MCF 10A (cell line): ENCODE measurements around the gene CCDC134. TPM values are rescaled to one million over a fixed set of nuclear protein-coding genes. Genes with fewer than 3 reads are reported as not detected.

ENCODE experiments used
- BruUV-seq: library from RNA; stranded (reverse); fragments of 400-500 nt; replicated peaks from 2 replicates; lab custom pipeline; 2021; lab: Mats Ljungman, UMichigan
- CTCF ChIA-PET: fragments of 300-600 bp; sonication (Branson Sonifier 250); formaldehyde crosslinking; extraction: SDS; loops from one replicate; lab custom pipeline; 2021; ENCODE audit warnings: antibody characterized with exemption, inconsistent platforms; lab: Yijun Ruan, JAX
- POLR2A ChIA-PET: fragments of 300-600, 350-650 bp; sonication (Branson Sonifier 250); formaldehyde crosslinking; extraction: SDS; loops from one replicate; lab custom pipeline; 2020; ENCODE audit warnings: antibody characterized with exemption, inconsistent platforms; lab: Yijun Ruan, JAX
- DNase-seq: peaks from one replicate; pipeline ENCODE4 v3.0.0-alpha.2; 2018; ENCODE audit not compliant: unreplicated experiment
- H3K27ac Mint-ChIP-seq: one replicate; pipeline ENCODE4 v1.8.0; 2022; ENCODE audit warnings: mild to moderate bottlenecking, low read depth, mixed read lengths; ENCODE audit not compliant: unreplicated experiment
- H3K27me3 Mint-ChIP-seq: one replicate; pipeline ENCODE4 v1.8.0; 2022; ENCODE audit warnings: mixed read lengths; ENCODE audit not compliant: insufficient read depth, unreplicated experiment
- H3K36me3 Mint-ChIP-seq: one replicate; pipeline ENCODE4 v1.8.0; 2022; ENCODE audit warnings: mild to moderate bottlenecking, moderate library complexity, mixed read lengths; ENCODE audit not compliant: insufficient read depth, unreplicated experiment
- H3K4me1 Mint-ChIP-seq: one replicate; pipeline ENCODE4 v1.8.0; 2022; ENCODE audit warnings: mixed read lengths; ENCODE audit not compliant: insufficient read depth, unreplicated experiment
- H3K4me3 Mint-ChIP-seq: one replicate; pipeline ENCODE4 v1.8.0; 2022; ENCODE audit warnings: mild to moderate bottlenecking, moderate library complexity, mixed read lengths; ENCODE audit not compliant: unreplicated experiment
- H3K9me3 Mint-ChIP-seq: one replicate; pipeline ENCODE4 v1.8.0; 2022; ENCODE audit warnings: mixed read lengths; ENCODE audit not compliant: unreplicated experiment
- CTCF ChIP-seq: fragments of 200-600 bp; IDR thresholded peaks from one replicate; pipeline ENCODE4 v1.8.0; 2022; ENCODE audit warnings: antibody characterized with exemption, mild to moderate bottlenecking; ENCODE audit not compliant: unreplicated experiment
- intact Hi-C: fragments of 100-400 bp; cut with micrococcal nuclease; formaldehyde crosslinking; loops from 2 replicates; pipeline ENCODE4 v1.14.1; 2022
- total RNA-seq: library from RNA; stranded (reverse); gene quantifications from 2 replicates; pipeline ENCODE4 v1.2.3, GENCODE V29; 2022

Gene CCDC134
- total RNA-seq, 1 experiment from 2014 or later = 4.0 TPM

- TF ChIP-seq CTCF = no peak
- Mint-ChIP-seq H3K4me3 (no peak overlapping the region), H3K27me3 (no peaks in the 10 kb centered on the region), H3K36me3 (peaks cover 35% of the 10 kb centered on the region), H3K9me3 (no peaks in the 10 kb centered on the region), H3K27ac (peak overlapping the region; percentile 62), H3K4me1 (peaks cover 59% of the 10 kb centered on the region)
- intact Hi-C loops = no loop called here
- ChIA-PET POLR2A (interaction anchor here (1.0 to 7.6 kb wide), 5 partner anchors 7 to 154 kb away, joined by 3 to 98 read pairs (median 3); partner anchors contain the start of genes MEI1, SNU13 and SREBF2), CTCF (interaction anchor here (3.6 kb wide), 1 partner anchor 146 kb away, joined by 14 read pairs; no protein-coding TSS in a partner anchor)
- no peak for DNase-seq
- BruUV-seq = no TSS peak
Observed at GRCh38 chr22:41842996-41843970, 42.8 kb downstream of the CCDC134 start.

GRCh38 chr22:41844036-41844435 lies 43.6 kb downstream of the CCDC134 start:
- H3K4me1 Mint-ChIP-seq = peaks cover 56% of the 10 kb centered on the region
- H3K36me3 Mint-ChIP-seq = peaks cover 32% of the 10 kb centered on the region
- no peak for TF ChIP-seq CTCF
- intact Hi-C loops = no loop called here
- no peak for DNase-seq
- no peak overlapping the region for H3K4me3 Mint-ChIP-seq
- POLR2A ChIA-PET = interaction anchor here (1.0 to 7.6 kb wide), 3 partner anchors 11 to 145 kb away, joined by 3 to 98 read pairs (median 27); partner anchors contain the start of genes MEI1 and SREBF2
- CTCF ChIA-PET = interaction anchor here (0.9 to 3.6 kb wide), 2 partner anchors 44 to 147 kb away, joined by 3 to 14 read pairs; partner anchors contain the start of gene CCDC134
- no peaks in the 10 kb centered on the region for H3K9me3 Mint-ChIP-seq
- H3K27ac Mint-ChIP-seq = peak overlapping the region; percentile 49
- no TSS peak for BruUV-seq
- H3K27me3 Mint-ChIP-seq = no peaks in the 10 kb centered on the region

- POLR2A ChIA-PET = interaction anchor here (1.0 to 7.6 kb wide), 3 partner anchors 11 to 145 kb away, joined by 3 to 98 read pairs (median 27); partner anchors contain the start of genes MEI1 and SREBF2
- intact Hi-C loops = no loop called here
- H3K4me3 Mint-ChIP-seq = no peak overlapping the region
Observed at GRCh38 chr22:41844513-41844912, 44.0 kb downstream of the CCDC134 start.

More at GRCh38 chr22:41844513-41844912, 44.0 kb downstream of the CCDC134 start:
- no peak for TF ChIP-seq CTCF
- peaks cover 51% of the 10 kb centered on the region for H3K4me1 Mint-ChIP-seq
- no peaks in the 10 kb centered on the region for H3K27me3 Mint-ChIP-seq
- CTCF ChIA-PET = interaction anchor here (0.7 to 3.6 kb wide), 3 partner anchors 10 to 147 kb away, joined by 3 to 14 read pairs (median 5); partner anchors contain the start of gene CCDC134
- H3K9me3 Mint-ChIP-seq = no peaks in the 10 kb centered on the region
- DNase-seq = no peak
- peak overlapping the region; percentile 49 for H3K27ac Mint-ChIP-seq
- BruUV-seq = no TSS peak
- H3K36me3 Mint-ChIP-seq = peaks cover 29% of the 10 kb centered on the region
